Measurements from ENCODE around the gene RTN1. TPM values are rescaled to one million over a fixed set of nuclear protein-coding genes. Genes with fewer than 3 reads are reported as not detected.

The RTN1 gene
- total and polyA plus RNA-seq, 9 of the 15 experiments (the other 6 are each of a cell fraction or from before 2014, with no cell fraction given): 0.03 to 0.09 TPM; not detected in 7

GRCh38 chr14:59882957-59883356 is 12.4 kb upstream of the RTN1 start:
- no peaks in the 10 kb centered on the region for H3K36me3 ChIP-seq (ENCODE audit: control insufficient read depth, insufficient read depth, low read length)
- ChIA-PET POLR2A (no interaction called here), CTCF (ENCODE audit: low intra/inter-chr PET ratio) (no interaction called here)
- ATAC-seq (0 out of 3 replicates have a peak, but pooled peaks have one; percentile 39), FAIRE-seq (no peak), DNase-seq (ENCODE audit: extremely low read depth in 1 of 4, low spot score in 3 of 4) (peak in 2 of 4 experiments; percentile 17)
- H3K4me1 ChIP-seq (replicated peaks in 1 of 2; ENCODE audit: control insufficient read depth in 2 of 2, insufficient read depth in 2 of 2, low read length in 2 of 2): no peaks in the 10 kb centered on the region
- no TSS peak for BruUV-seq (replicated peaks)
- intact Hi-C loops (cut with micrococcal nuclease) (no loop called here), in situ Hi-C loops (cut with MboI) (no loop called here)
- H4K20me1 ChIP-seq (replicated peaks; ENCODE audit: control insufficient read depth, insufficient read depth, low read length): no peaks in the 10 kb centered on the region
- TF ChIP-seq, protein P1, sequence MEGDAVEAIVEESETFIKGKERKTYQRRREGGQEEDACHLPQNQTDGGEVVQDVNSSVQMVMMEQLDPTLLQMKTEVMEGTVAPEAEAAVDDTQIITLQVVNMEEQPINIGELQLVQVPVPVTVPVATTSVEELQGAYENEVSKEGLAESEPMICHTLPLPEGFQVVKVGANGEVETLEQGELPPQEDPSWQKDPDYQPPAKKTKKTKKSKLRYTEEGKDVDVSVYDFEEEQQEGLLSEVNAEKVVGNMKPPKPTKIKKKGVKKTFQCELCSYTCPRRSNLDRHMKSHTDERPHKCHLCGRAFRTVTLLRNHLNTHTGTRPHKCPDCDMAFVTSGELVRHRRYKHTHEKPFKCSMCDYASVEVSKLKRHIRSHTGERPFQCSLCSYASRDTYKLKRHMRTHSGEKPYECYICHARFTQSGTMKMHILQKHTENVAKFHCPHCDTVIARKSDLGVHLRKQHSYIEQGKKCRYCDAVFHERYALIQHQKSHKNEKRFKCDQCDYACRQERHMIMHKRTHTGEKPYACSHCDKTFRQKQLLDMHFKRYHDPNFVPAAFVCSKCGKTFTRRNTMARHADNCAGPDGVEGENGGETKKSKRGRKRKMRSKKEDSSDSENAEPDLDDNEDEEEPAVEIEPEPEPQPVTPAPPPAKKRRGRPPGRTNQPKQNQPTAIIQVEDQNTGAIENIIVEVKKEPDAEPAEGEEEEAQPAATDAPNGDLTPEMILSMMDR (IDR thresholded peaks at IDR 0.05 in 2 of 3, conservative IDR thresholded peaks at IDR 0.05 in 1 of 3; ENCODE audit: insufficient read depth in 2 of 3, low read depth in 1 of 3, low read length in 3 of 3): peak in 1 of 3 experiments; percentile 4; a peak in 1 of 6 replicates
- no peak for TF ChIP-seq ELK3 (CRISPR knock-in tag; IDR thresholded peaks at IDR 0.05)
- no peak for TF ChIP-seq GMEB1 (CRISPR knock-in tag; IDR thresholded peaks at IDR 0.05)
- H3K27me3 ChIP-seq (ENCODE audit: control insufficient read depth in 2 of 2, insufficient read depth in 2 of 2, low read length in 2 of 2): no peaks in the 10 kb centered on the region
- no peak overlapping the region for H2AFZ ChIP-seq (ENCODE audit: low read depth, low read length)
- H3K9ac ChIP-seq (ENCODE audit: insufficient read depth in 1 of 2, low read depth in 2 of 2, low read length in 2 of 2): no peak overlapping the region
- no peaks in the 10 kb centered on the region for H3K9me3 ChIP-seq (replicated peaks; ENCODE audit: control insufficient read depth, insufficient read depth, low read depth, low read length)
- no peaks in the 10 kb centered on the region for H3K79me2 ChIP-seq (ENCODE audit: control insufficient read depth, insufficient read depth, low read length)
- 0% methylated on average over 1 of the region's 1 CpG for WGBS (ENCODE audit: insufficient coverage, low coverage, missing lambda C conversion rate)
- H3K27ac ChIP-seq (ENCODE audit: extremely low read depth, low read depth, low read length): no peak overlapping the region
- no peaks in the 10 kb centered on the region for H3K9me1 ChIP-seq (ENCODE audit: control insufficient read depth, insufficient read depth, low read length)
- no peak overlapping the region for H3K4me2 ChIP-seq (ENCODE audit: insufficient read depth, low read length)
- H3K4me3 ChIP-seq: no peak overlapping the region

Measured in K562 (cell line).